BLaER1 (cell line): ENCODE data around the gene CEP152.
"Not testable (repeated sequence)": the region's sequence is repeated elsewhere in the genome, so short reads cannot be mapped to it uniquely, and the experiment has no call there.

Experiments used
- H3K27ac ChIP-seq: shearing (Covaris generic); formaldehyde crosslinking; 2 replicates; pipeline ENCODE4 v1.8.1; 2022
- H3K27me3 ChIP-seq: shearing (Covaris generic); formaldehyde crosslinking; 2 replicates; pipeline ENCODE4 v1.8.1; 2022
- H3K36me3 ChIP-seq: shearing (Covaris generic); formaldehyde crosslinking; 2 replicates; pipeline ENCODE4 v1.8.1; 2022
- H3K4me1 ChIP-seq: shearing (Covaris generic); formaldehyde crosslinking; 2 replicates; pipeline ENCODE4 v1.8.1; 2022
- H3K4me2 ChIP-seq: shearing (Covaris generic); formaldehyde crosslinking; 2 replicates; pipeline ENCODE4 v1.8.1; 2022
- H3K4me3 ChIP-seq: shearing (Covaris generic); formaldehyde crosslinking; 2 replicates; pipeline ENCODE4 v1.8.1; 2022
- H3K9ac ChIP-seq: shearing (Covaris generic); formaldehyde crosslinking; 2 replicates; pipeline ENCODE4 v1.8.1; 2022
- H3K9me3 ChIP-seq: shearing (Covaris generic); formaldehyde crosslinking; 2 replicates; pipeline ENCODE4 v1.8.1; 2022
- H4K20me1 ChIP-seq: shearing (Covaris generic); formaldehyde crosslinking; 2 replicates; pipeline ENCODE4 v1.8.1; 2022
- Cebpa-rat ChIP-seq: shearing (Covaris generic); IDR thresholded peaks from 2 replicates; pipeline ENCODE4 v1.8.1; 2022

CEP152 gene

DNA sequence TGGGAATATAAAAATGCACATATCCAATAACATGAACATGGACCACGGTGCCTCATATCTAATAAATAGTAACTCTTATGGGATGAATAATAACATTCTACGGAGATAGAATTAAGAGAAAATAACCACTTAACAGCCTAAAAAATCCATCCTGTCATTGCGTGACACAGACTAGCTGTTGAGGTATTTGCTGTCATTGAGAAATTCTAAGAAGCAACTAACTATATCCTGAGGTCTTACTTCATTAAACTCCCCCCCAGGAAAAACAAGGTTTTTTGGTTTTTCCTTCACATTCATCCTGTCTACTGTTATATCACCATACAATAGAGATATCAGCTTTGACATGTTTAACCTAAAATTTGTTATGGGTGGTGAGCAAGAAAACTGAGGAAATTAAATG is 14.3 kb downstream of the CEP152 start:
- peaks cover 55% of the 10 kb centered on the region for H3K36me3 ChIP-seq
- no peaks in the 10 kb centered on the region for H3K9me3 ChIP-seq
- H3K4me3 ChIP-seq, result no peak overlapping the region
- H3K4me1 ChIP-seq, result no peaks in the 10 kb centered on the region; the same call in 1 of the 2 replicates
- no peak overlapping the region for H3K4me2 ChIP-seq
- no peak overlapping the region for H3K9ac ChIP-seq
- no peaks in the 10 kb centered on the region for H3K27me3 ChIP-seq
- TF ChIP-seq Cebpa-rat, result no peak
- peaks cover 11% of the 10 kb centered on the region for H4K20me1 ChIP-seq
- no peak overlapping the region for H3K27ac ChIP-seq

DNA sequence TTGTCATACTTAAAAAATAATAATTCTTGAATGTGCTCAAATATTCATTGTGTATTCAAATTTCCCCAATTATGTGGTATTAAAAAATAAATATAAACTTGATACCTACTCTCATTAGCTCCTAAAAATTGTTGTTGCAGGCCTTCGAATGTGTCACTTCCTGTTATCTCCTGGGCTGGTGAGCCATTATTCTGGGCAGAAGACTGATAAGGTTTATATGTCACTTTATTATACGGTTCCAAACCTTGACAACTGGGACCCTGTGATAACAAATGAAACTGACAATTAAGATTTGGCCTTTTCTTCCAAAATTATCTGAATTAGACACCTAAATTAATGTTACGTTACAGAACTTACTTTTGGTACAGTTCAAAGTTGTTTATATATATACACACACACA is 15.0 kb downstream of the CEP152 start:
- no peak overlapping the region for H3K27ac ChIP-seq
- H3K9ac ChIP-seq, result no peak overlapping the region
- no peak overlapping the region for H3K4me3 ChIP-seq
- peaks cover 59% of the 10 kb centered on the region for H3K36me3 ChIP-seq
- no peaks in the 10 kb centered on the region; the same call in 1 of the 2 replicates for H3K4me1 ChIP-seq
- TF ChIP-seq Cebpa-rat, result no peak
- no peaks in the 10 kb centered on the region for H3K9me3 ChIP-seq
- H3K27me3 ChIP-seq, result no peaks in the 10 kb centered on the region
- no peak overlapping the region for H3K4me2 ChIP-seq
- peaks cover 9% of the 10 kb centered on the region for H4K20me1 ChIP-seq

DNA sequence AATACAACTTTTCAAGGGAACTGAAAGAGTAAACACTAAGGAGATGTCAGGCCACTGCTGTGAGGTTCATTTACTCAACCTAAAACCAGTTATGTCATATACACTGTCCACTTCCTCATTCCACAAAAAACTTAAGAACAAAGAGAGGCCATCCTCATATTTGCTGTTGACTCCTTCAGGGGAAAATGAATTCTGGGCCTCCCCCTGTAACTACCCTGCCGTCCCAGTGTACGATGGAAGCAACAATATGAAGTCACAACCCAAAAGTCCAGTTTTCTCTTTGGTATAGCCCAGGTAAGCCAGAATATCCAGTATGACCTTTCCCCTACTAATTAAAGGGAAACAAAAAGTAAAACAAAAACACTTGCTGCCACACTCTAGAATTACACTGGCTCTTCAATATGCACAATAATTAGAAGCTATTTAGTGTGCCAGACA is 16.2 kb downstream of the CEP152 start:
- H3K4me2 ChIP-seq, result no peak overlapping the region
- no peak for TF ChIP-seq Cebpa-rat
- no peak overlapping the region for H3K9ac ChIP-seq
- no peaks in the 10 kb centered on the region for H3K9me3 ChIP-seq
- H4K20me1 ChIP-seq, result no peaks in the 10 kb centered on the region
- H3K27me3 ChIP-seq, result no peaks in the 10 kb centered on the region
- H3K36me3 ChIP-seq, result peaks cover 70% of the 10 kb centered on the region
- no peak overlapping the region for H3K27ac ChIP-seq
- H3K4me3 ChIP-seq, result no peak overlapping the region
- no peaks in the 10 kb centered on the region; the same call in 1 of the 2 replicates for H3K4me1 ChIP-seq

DNA sequence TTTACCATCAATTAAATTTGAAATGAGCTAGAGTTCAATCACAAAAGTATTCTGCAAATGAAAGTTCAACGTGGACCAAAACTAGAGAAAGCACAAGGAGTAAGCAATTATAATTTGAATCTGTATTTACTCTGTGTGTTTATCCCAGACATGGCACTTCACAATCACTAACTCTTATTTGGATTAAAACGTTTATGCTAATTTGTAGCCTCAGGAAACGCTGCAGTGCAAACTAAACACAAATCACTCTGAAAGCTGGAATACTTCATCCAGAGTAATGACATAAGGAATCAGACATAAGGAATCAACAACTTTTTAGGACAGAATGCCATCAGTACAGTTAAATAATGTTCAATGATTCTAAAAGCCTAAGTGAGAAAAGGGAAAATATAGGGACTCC is 18.5 kb downstream of the CEP152 start:
- Histone ChIP-seq H3K27ac (no peak overlapping the region), H3K4me3 (no peak overlapping the region), H3K27me3 (no peaks in the 10 kb centered on the region), H3K4me2 (no peak overlapping the region), H3K9ac (no peak overlapping the region), H4K20me1 (no peaks in the 10 kb centered on the region), H3K36me3 (peaks cover 80% of the 10 kb centered on the region), H3K9me3 (no peaks in the 10 kb centered on the region), H3K4me1 (no peaks in the 10 kb centered on the region; the same call in 1 of the 2 replicates)
- no peak for TF ChIP-seq Cebpa-rat

DNA sequence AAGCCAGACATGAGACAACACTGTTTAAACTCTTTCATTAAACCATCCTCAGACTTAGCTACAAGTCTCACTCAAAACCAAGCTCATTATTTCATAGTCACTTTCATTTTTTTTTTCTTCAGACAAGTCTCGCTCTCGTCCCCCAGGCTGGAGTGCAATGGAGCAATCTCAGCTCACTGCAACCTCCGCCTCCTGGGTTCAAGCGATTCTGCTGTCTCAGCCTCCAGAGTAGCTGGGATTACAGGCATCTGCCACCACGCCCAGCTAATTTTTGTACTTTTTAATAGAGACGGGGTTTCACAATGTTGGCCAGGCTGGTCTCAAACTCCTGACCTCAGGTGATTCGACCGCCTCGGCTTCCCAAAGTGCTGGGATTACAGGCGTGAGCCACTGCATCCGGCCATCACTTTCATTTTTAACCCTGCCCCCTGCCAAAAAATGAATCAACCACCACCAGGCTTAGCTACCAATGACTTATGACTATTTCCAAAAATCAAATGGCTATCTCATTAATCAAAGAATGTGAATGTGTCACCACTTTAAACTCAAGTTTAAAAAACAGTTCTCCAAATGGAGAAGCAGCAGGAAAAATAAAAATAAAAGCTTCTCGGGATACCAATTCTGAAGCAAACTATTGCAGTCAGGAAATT is 20.3 kb downstream of the CEP152 start:
- H3K4me2 ChIP-seq, H3K9ac ChIP-seq, H3K4me1 ChIP-seq, H3K4me3 ChIP-seq, H3K27ac ChIP-seq, H3K9me3 ChIP-seq, H3K27me3 ChIP-seq, H4K20me1 ChIP-seq: not testable (repeated sequence)
- H3K36me3 ChIP-seq, result peaks cover 81% of the 10 kb centered on the region

DNA sequence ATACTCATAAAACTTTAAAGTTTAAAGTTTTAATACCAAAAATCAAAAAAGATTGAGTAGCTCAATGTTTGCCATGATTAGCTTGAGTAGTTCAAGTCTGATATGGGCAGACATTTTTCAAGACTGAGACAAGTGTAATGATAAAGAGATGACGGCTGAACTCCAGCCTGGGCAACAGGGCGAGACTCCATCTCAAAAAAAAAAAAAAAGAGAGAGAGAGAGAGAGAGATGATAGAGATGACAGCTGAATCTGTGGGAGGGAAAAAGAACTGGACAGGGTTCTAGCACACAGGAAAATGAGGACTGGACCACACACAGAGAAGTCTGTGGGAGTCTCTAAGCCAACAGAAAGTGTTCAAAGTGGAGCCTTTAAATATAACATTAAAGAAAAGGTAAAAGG is 25.2 kb downstream of the CEP152 start:
- Histone ChIP-seq H3K4me2 (no peak overlapping the region), H3K27ac (no peak overlapping the region), H3K4me1 (no peaks in the 10 kb centered on the region), H3K4me3 (no peak overlapping the region), H3K27me3 (no peaks in the 10 kb centered on the region), H3K9me3 (no peaks in the 10 kb centered on the region), H3K36me3 (peaks cover 91% of the 10 kb centered on the region), H4K20me1 (no peaks in the 10 kb centered on the region), H3K9ac (no peak overlapping the region)
- TF ChIP-seq Cebpa-rat, result no peak

DNA sequence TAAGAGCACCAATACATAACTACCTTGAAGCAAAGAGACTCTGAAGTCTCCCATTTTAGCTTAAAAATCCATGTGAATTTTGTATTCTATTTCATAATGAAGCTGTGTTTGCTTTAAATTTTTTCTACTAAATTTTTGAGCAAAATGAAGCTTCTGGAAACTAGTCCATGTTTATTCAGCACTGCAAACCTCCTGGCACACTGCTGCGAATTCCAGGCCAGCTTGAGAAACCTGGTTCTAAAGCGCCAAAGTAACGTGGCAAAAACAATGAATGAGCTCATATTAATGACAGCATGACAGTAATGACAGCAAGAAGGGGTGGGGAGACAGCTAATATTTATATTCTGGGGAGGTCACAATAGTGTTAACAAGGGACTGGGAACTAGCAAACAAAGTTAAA is 25.7 kb downstream of the CEP152 start:
- Histone ChIP-seq H4K20me1 (no peaks in the 10 kb centered on the region), H3K36me3 (peaks cover 91% of the 10 kb centered on the region), H3K4me1 (no peaks in the 10 kb centered on the region), H3K4me3 (no peak overlapping the region), H3K9me3 (no peaks in the 10 kb centered on the region), H3K27me3 (no peaks in the 10 kb centered on the region), H3K27ac (no peak overlapping the region), H3K9ac (no peak overlapping the region), H3K4me2 (no peak overlapping the region)
- no peak for TF ChIP-seq Cebpa-rat

DNA sequence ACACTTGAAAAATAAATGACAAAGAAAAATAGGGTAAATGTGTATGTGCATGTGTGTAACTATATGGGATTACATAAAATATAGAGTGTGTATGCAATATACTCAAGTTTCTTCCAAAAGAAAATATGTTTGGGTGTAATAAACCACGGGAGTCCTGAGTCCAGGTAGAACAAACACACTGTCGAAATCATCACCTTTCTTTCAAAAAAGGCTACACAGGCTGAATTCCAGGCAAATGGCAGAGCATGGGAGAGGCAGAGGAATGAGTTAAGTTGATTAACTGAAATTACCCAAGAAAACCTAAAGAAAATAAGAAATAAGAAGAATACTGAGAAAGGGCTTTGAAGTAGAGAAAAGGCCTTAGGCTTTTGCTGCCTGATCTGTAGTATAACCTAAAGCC is 26.1 kb downstream of the CEP152 start:
- H3K4me3 ChIP-seq, result no peak overlapping the region
- no peak overlapping the region for H3K27ac ChIP-seq
- no peaks in the 10 kb centered on the region for H3K27me3 ChIP-seq
- H4K20me1 ChIP-seq, result no peaks in the 10 kb centered on the region
- H3K9me3 ChIP-seq, result no peaks in the 10 kb centered on the region
- no peak overlapping the region for H3K4me2 ChIP-seq
- no peak for TF ChIP-seq Cebpa-rat
- H3K4me1 ChIP-seq, result no peaks in the 10 kb centered on the region
- H3K9ac ChIP-seq, result no peak overlapping the region
- H3K36me3 ChIP-seq, result peaks cover 91% of the 10 kb centered on the region

DNA sequence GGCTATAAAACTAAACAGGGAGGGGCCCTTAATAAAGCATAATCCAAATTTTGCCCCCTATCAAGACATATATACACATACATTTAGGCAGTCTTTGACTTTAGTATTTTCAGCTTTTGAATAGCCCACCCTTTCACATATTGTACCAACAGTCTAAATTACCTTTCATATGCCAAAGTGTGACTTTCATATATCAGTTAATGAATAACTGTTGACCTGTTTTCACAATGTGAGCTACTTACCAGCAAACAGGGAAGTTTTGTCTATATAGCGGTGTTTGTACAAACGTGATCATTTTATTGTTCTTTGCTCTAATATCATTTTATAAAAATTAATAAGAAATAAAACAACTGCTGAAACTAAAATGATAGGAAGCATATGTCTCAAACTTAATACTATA is 28.0 kb downstream of the CEP152 start:
- Histone ChIP-seq H3K4me1 (no peaks in the 10 kb centered on the region), H3K27me3 (no peaks in the 10 kb centered on the region), H3K4me3 (no peak overlapping the region), H3K27ac (no peak overlapping the region), H3K36me3 (peaks cover 90% of the 10 kb centered on the region), H3K9ac (no peak overlapping the region), H4K20me1 (no peaks in the 10 kb centered on the region), H3K9me3 (no peaks in the 10 kb centered on the region), H3K4me2 (no peak overlapping the region)
- TF ChIP-seq Cebpa-rat, result no peak

DNA sequence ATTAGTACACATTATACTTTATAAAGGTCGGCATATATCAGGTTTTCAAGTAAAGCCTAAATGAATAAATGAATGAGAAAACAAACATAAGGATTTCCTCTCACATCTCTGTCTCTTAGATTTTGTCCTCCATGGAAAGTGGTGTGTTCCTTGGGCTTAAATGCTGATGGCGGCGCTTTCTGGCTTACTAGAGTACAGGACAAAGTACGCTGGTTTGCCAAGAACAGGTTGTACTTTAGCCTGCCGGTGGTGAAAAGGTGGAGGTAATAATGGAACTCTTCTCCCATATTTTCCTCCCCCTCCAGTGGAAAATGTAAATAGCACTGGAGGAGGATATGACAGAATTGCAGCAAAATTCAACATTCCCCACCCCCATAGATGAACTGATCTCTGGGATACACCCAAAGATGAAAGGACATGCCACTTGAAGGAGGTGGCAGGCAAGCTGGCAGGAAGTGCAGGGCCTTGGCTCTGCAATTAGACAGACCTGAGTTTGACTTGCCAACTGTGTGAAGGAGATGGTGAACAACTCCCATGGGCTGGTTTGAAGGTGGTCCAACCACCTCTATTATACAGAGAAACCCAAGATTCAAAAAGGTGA is 29.3 kb downstream of the CEP152 start:
- H3K4me3 ChIP-seq, result no peak overlapping the region
- H3K27me3 ChIP-seq, result no peaks in the 10 kb centered on the region
- no peaks in the 10 kb centered on the region for H3K9me3 ChIP-seq
- no peak overlapping the region for H3K9ac ChIP-seq
- H3K4me1 ChIP-seq, result no peaks in the 10 kb centered on the region
- no peaks in the 10 kb centered on the region for H4K20me1 ChIP-seq
- H3K36me3 ChIP-seq, result peaks cover 88% of the 10 kb centered on the region
- no peak overlapping the region for H3K27ac ChIP-seq
- no peak overlapping the region for H3K4me2 ChIP-seq
- TF ChIP-seq Cebpa-rat, result no peak
